ENCODE measurements around the gene MRPS10.
A peak's percentile ranks its signal among the peaks of the same experiment; 100 is the strongest.
"Not testable (repeated sequence)": the region's sequence is repeated elsewhere in the genome, so short reads cannot be mapped to it uniquely, and the experiment has no call there.

Gene MRPS10

DNA sequence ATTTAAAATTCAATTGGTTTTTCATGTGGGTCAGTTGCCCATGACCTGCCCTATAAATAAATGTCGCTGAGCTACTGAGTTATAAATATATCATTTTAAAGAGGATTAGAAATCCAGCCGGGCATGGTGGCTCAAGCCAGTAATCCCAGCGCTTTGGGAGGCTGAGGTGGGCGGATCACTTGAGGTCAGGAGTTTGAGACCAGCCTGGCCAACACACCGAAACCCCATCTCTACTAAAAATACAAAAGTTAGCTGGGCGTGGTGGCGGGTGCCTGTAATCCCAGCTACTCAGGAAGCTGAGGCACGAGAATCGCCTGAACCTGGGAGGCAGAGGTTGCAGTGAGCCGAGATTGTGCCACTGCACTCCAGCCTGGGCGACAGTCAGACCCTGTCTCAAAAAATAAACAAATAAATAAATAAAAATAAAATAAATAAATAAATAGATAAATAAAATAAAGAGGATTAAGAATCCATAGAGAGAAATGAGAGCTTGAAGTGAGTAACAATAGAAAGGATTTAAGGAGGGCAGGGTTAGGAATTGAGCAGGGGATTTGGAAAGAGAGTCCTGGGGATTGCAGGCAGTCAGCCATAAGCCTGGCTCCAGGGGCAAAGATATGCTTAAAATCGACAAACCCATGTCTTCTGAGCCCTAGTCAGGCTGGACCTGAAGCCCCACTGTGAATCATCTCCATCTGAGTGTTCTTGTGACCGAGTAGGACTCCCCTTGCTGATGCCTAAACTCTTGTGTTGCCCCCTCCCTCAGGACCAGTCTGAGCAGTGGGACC, 15.3 kb downstream of the MRPS10 start:
- not testable (repeated sequence) for H3K27me3 ChIP-seq (ENCODE audit: control insufficient read depth, insufficient read depth, low read length); H3K36me3 ChIP-seq (ENCODE audit: insufficient read depth, low read length); H3K9me3 ChIP-seq (replicated peaks; ENCODE audit: low read length); H3K4me2 ChIP-seq (ENCODE audit: low read length); H3K9ac ChIP-seq (ENCODE audit: low read depth, low read length); H3K4me3 ChIP-seq (ENCODE audit: low read length)
- H3K4me1 ChIP-seq (ENCODE audit: control insufficient read depth, insufficient read depth, low read length), result peaks cover 50% of the 10 kb centered on the region

DNA sequence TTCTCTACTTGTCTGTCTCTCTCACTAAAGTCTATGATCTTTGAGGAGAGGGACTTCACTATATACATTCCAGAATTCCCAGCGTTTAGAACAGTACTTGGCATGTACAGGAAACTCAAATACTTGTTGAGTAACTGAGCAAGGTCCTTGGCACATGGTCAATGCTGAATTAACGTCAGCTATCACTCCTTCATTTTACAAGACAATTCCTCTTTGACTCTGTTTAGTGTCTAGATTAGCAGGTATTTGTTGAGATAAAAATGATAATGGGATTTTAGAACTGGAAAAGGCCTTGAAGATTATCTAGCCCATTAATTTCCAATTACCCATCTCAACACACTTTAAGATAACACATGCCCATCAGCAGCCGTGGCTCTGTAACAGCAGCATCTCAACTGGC, 16.3 kb downstream of the MRPS10 start:
- Histone ChIP-seq H3K4me2 (ENCODE audit: low read length) (no peak overlapping the region), H3K36me3 (ENCODE audit: insufficient read depth, low read length) (peaks cover 2% of the 10 kb centered on the region), H3K27me3 (ENCODE audit: control insufficient read depth, insufficient read depth, low read length) (no peaks in the 10 kb centered on the region), H3K4me1 (ENCODE audit: control insufficient read depth, insufficient read depth, low read length) (peaks cover 51% of the 10 kb centered on the region), H3K4me3 (ENCODE audit: low read length) (no peak overlapping the region), H3K9ac (ENCODE audit: low read depth, low read length) (no peak overlapping the region), H3K9me3 (replicated peaks; ENCODE audit: low read length) (no peaks in the 10 kb centered on the region)

DNA sequence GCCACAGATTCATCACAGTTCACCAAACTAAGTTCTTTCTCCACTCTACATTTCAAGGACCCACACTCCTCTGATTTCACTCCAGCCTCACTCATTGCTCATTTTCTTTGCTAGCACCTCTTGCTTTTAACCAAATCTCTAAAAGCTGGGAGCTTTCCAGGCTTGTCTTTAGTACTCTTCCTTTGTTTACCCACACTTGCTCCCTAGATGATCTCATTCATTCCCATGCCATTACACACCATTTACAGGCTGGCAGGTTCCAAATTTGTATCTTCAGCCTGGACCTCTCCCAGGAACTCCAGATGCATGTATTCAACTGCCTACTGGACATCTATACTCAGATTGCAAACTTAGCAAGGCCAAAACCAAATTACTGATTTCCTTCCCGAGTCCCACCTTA, 17.6 kb downstream of the MRPS10 start:
- H3K9ac ChIP-seq (ENCODE audit: low read depth, low read length), result no peak overlapping the region
- no peaks in the 10 kb centered on the region for H3K27me3 ChIP-seq (ENCODE audit: control insufficient read depth, insufficient read depth, low read length)
- H3K4me1 ChIP-seq (ENCODE audit: control insufficient read depth, insufficient read depth, low read length), result peaks cover 48% of the 10 kb centered on the region
- no peaks in the 10 kb centered on the region for H3K9me3 ChIP-seq (replicated peaks; ENCODE audit: low read length)
- no peaks in the 10 kb centered on the region for H3K36me3 ChIP-seq (ENCODE audit: insufficient read depth, low read length)
- no peak overlapping the region for H3K4me3 ChIP-seq (ENCODE audit: low read length)
- peak overlapping the region; percentile 24 for H3K4me2 ChIP-seq (ENCODE audit: low read length)

DNA sequence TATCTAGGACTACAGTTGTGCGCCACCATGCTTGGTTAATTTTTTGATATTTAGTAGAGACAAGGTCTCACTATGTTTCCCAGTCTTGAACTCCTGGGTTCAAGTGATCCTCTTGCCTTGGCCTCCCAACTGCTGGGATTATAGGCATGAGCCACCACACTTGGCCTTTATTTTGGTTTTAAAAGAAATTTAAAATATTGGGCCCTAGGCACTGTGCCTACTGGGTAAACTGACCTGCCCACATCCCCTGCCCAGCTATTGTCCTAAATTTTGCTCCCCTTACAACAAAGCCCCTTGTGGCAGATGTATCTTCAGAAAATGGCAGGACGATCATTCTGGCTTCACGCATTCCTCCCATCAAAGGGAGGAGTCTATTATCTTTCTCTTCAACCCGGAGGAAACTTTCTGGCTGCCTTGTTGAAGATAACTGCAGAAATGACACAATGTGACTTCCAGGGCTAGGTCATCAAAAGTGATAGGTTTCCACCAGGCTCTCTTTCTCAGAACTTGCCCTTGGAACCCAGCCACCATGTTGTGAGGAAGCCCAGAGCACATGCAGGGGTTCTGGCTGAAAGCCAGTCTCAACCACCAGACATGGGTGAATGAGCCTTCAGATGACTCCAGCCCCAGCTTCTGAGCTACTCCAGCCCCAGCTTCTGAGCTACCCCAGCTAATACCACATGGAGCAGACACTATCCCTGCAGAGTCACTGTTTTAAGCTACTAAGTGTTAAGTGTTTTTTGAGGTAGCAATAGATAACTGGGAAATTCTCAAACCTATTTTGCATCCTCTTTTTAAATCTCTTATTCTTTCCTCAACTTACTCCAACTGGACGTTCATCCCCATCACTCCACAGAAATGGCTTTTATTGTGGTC, 18.3 kb downstream of the MRPS10 start:
- Histone ChIP-seq H3K27me3 (ENCODE audit: control insufficient read depth, insufficient read depth, low read length) (no peaks in the 10 kb centered on the region), H3K4me1 (ENCODE audit: control insufficient read depth, insufficient read depth, low read length) (peaks cover 41% of the 10 kb centered on the region), H3K9me3 (replicated peaks; ENCODE audit: low read length) (no peaks in the 10 kb centered on the region), H3K4me3 (ENCODE audit: low read length) (no peak overlapping the region), H3K9ac (ENCODE audit: low read depth, low read length) (no peak overlapping the region), H3K4me2 (ENCODE audit: low read length) (no peak overlapping the region), H3K36me3 (ENCODE audit: insufficient read depth, low read length) (no peaks in the 10 kb centered on the region)

DNA sequence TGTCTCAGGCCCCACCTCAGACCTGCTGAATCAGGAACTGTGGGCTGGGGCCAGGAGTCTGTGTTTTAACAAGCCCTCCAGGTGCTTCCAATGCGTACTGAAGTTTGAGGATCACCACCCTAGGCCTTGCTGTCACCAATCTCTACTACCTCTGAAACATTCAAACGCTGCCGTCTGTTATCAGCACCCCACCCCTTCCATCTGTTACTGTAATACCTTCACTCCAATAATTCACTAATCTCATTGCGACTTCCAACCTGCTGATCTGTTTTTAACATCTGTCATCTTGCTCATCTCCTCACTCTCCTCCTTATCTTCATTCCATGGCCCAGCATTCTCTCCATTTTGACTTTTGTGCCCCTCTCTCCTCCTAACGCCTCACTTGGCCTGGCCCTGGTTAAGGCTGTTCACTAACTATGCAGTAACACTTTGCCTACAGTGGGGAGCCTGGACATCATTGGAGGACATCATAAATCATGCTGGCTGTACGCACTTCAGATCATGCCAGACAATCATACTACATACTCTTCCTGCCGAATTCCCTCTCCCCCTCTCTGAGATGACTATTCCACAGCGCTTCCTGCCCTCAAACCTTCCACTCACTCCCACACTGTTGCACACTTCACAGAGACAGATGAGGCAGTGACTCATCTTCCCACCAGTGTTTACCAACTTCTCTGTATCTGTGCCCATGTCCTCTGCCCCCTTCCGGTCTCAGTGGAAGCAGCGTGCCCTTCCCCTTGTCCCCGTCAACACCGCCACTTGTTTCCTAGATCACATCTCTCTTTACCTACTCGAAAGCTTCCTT, 19.9 kb downstream of the MRPS10 start:
- Histone ChIP-seq H3K4me2 (ENCODE audit: low read length) (peak overlapping the region; percentile 13), H3K36me3 (ENCODE audit: insufficient read depth, low read length) (no peaks in the 10 kb centered on the region), H3K4me3 (ENCODE audit: low read length) (no peak overlapping the region), H3K27me3 (ENCODE audit: control insufficient read depth, insufficient read depth, low read length) (no peaks in the 10 kb centered on the region), H3K9me3 (replicated peaks; ENCODE audit: low read length) (no peaks in the 10 kb centered on the region), H3K4me1 (ENCODE audit: control insufficient read depth, insufficient read depth, low read length) (peaks cover 44% of the 10 kb centered on the region), H3K9ac (ENCODE audit: low read depth, low read length) (no peak overlapping the region)

DNA sequence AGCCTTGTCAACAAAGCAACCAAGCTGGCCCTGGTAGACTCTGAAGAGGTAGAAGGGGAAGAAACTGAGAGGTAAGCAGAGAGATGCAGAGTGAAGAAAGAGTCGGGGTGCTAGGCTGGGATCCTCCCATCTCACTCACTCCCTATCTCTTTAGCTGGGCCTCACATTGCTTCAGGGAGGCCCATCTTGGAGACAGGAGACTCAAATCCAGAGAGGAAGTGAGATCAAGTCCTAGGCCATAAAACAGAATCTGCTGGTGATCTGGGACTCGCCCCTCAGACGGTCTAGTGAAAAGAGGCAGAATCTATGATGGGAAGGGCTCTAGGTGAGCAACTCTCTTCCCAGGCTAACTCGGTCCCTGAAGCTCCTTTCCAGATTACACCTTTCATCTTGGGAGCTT, 22.2 kb downstream of the MRPS10 start:
- Histone ChIP-seq H3K4me3 (ENCODE audit: low read length) (no peak overlapping the region), H3K9me3 (replicated peaks; ENCODE audit: low read length) (no peaks in the 10 kb centered on the region), H3K27me3 (ENCODE audit: control insufficient read depth, insufficient read depth, low read length) (no peaks in the 10 kb centered on the region), H3K9ac (ENCODE audit: low read depth, low read length) (no peak overlapping the region), H3K36me3 (ENCODE audit: insufficient read depth, low read length) (no peaks in the 10 kb centered on the region), H3K4me2 (ENCODE audit: low read length) (no peak overlapping the region), H3K4me1 (ENCODE audit: control insufficient read depth, insufficient read depth, low read length) (peaks cover 33% of the 10 kb centered on the region)

DNA sequence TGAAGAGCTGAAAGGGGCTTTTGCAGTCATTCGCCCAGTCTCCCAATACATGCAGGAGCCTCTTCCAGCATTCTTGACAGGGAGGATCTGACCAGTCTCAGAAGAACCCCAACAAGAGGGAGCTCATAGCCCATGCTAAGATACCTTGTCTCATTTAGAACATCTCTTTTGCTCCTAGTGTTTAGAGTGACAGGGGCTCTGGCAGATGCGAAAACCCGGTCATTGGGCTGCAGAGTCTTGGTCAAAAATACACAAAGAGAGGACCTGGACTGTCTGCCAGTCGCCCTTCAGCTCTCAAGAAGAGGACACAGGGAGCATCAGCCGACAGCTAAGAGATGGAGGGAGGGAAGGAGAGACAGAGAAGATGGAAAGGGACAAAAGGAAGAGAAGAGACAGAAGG, 23.6 kb downstream of the MRPS10 start:
- Histone ChIP-seq H3K9ac (ENCODE audit: low read depth, low read length) (no peak overlapping the region), H3K4me1 (ENCODE audit: control insufficient read depth, insufficient read depth, low read length) (peaks cover 21% of the 10 kb centered on the region), H3K9me3 (replicated peaks; ENCODE audit: low read length) (no peaks in the 10 kb centered on the region), H3K4me3 (ENCODE audit: low read length) (no peak overlapping the region), H3K4me2 (ENCODE audit: low read length) (no peak overlapping the region), H3K36me3 (ENCODE audit: insufficient read depth, low read length) (no peaks in the 10 kb centered on the region), H3K27me3 (ENCODE audit: control insufficient read depth, insufficient read depth, low read length) (no peaks in the 10 kb centered on the region)

DNA sequence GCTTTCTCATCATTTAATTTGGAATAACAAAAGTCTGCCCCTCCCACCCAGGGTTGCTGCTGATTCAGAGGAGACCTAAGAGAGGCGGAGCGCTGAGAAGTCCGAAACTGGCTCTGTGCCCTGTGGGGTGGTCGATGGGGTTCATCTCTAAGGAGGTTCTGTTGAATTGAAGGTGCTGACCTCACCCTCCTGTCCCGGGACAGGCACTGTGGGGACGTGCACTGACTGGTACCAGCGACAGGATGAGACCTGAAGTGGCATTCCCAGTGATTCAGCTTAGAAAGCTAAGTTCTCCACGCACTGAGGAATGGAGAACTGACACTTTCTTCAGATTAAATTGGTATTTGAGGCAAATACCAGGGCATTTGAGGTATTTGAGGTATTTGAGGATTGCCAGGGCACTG, 24.2 kb downstream of the MRPS10 start:
- Histone ChIP-seq H3K9ac (ENCODE audit: low read depth, low read length) (no peak overlapping the region), H3K4me3 (ENCODE audit: low read length) (no peak overlapping the region), H3K27me3 (ENCODE audit: control insufficient read depth, insufficient read depth, low read length) (no peaks in the 10 kb centered on the region), H3K4me1 (ENCODE audit: control insufficient read depth, insufficient read depth, low read length) (peaks cover 19% of the 10 kb centered on the region), H3K9me3 (replicated peaks; ENCODE audit: low read length) (no peaks in the 10 kb centered on the region), H3K36me3 (ENCODE audit: insufficient read depth, low read length) (no peaks in the 10 kb centered on the region), H3K4me2 (ENCODE audit: low read length) (peak overlapping the region; percentile 18)

DNA sequence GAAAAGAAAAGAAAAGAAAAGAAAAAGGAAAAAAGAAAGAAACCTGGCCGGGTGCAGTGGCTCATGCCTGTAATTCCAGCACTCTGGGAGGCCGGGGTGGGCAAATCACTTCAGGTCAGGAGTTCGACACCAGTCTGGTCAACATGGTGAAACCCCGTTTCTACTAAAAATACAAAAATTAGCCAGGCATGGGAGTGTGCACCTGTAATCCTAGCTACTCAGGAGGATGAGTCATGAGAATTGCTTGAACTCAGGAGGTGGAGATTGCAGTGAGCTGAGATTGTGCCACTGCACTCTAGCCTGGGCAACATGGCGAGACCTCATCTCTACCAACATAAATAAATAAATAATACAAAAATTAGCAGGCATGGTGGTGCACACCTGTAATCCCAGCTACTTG, 25.3 kb downstream of the MRPS10 start:
- not testable (repeated sequence) for H3K9me3 ChIP-seq (replicated peaks; ENCODE audit: low read length); H3K4me1 ChIP-seq (ENCODE audit: control insufficient read depth, insufficient read depth, low read length); H3K4me2 ChIP-seq (ENCODE audit: low read length); H3K36me3 ChIP-seq (ENCODE audit: insufficient read depth, low read length); H3K9ac ChIP-seq (ENCODE audit: low read depth, low read length); H3K27me3 ChIP-seq (ENCODE audit: control insufficient read depth, insufficient read depth, low read length); H3K4me3 ChIP-seq (ENCODE audit: low read length)

DNA sequence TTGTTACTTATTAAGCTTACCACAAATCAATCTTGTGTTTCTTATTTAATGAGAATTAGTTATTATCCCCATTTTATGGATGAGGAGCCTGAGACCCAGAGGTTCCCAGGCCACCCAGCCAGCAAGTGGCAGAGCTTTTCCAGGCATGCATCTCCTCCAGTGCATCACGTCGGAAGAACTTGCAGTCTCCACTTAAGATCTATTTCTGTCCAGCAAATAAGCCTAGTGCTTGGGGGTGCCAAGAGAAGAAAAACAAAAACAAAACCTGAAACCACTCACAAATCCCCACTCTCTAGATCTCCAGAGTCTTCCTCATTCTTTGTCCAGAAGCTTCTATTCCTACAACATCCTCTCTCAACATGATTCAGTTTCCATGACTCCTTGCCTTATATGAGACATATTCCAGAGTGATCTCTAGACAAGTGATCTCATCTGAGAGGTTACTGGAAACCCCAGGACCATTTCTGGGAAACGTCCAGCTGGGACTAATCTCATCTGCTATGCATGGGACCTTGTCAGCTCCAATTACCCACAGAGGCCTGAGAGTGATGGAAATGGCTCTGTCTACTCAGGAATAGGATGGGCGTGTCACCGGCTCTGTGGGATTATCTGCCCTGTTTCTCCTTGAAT, 27.0 kb downstream of the MRPS10 start:
- no peaks in the 10 kb centered on the region for H3K9me3 ChIP-seq (replicated peaks; ENCODE audit: low read length)
- H3K4me3 ChIP-seq (ENCODE audit: low read length), result no peak overlapping the region
- H3K27me3 ChIP-seq (ENCODE audit: control insufficient read depth, insufficient read depth, low read length), result no peaks in the 10 kb centered on the region
- peaks cover 8% of the 10 kb centered on the region for H3K4me1 ChIP-seq (ENCODE audit: control insufficient read depth, insufficient read depth, low read length)
- H3K36me3 ChIP-seq (ENCODE audit: insufficient read depth, low read length), result no peaks in the 10 kb centered on the region
- no peak overlapping the region for H3K9ac ChIP-seq (ENCODE audit: low read depth, low read length)
- no peak overlapping the region for H3K4me2 ChIP-seq (ENCODE audit: low read length)

DNA sequence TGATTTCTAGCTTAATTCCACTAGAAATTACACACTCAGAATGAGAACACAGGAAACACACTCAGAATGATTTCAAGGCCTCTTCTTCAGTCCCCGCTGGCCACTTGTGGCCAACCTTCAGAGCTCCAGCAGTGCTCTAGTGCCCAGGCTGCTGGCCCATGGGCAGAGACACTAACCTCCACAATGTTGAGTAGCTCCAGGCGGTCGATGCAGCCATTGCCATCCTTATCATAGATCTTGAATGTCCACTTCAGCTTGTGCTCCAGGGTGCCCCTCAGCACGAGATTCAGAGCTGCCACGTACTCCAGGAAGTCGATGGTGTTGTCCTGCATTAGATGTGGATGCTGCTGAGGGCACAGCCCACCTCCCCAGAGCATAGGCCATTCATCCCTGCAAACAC, 29.3 kb downstream of the MRPS10 start:
- no peaks in the 10 kb centered on the region for H3K36me3 ChIP-seq (ENCODE audit: insufficient read depth, low read length)
- peaks cover 11% of the 10 kb centered on the region for H3K27me3 ChIP-seq (ENCODE audit: control insufficient read depth, insufficient read depth, low read length)
- peaks cover 5% of the 10 kb centered on the region for H3K4me1 ChIP-seq (ENCODE audit: control insufficient read depth, insufficient read depth, low read length)
- H3K9me3 ChIP-seq (replicated peaks; ENCODE audit: low read length), result no peaks in the 10 kb centered on the region
- no peak overlapping the region for H3K4me2 ChIP-seq (ENCODE audit: low read length)
- no peak overlapping the region for H3K4me3 ChIP-seq (ENCODE audit: low read length)
- H3K9ac ChIP-seq (ENCODE audit: low read depth, low read length), result no peak overlapping the region
